Activated naive CD4-positive, alpha-beta T cell treated with anti-CD3 and anti-CD28 coated beads, Interleukin-2, amount 10 ng/mL, durations not matched to agents 7 days and 5 days (primary cell): ENCODE measurements around the gene ALPL.

Experiments
- CTCF ChIA-PET: fragments of 350-600 bp; sonication (Branson Sonifier 250); formaldehyde crosslinking; loops from one replicate; lab custom pipeline; 2021; ENCODE audit warnings: antibody characterized with exemption; lab: Charles Lee
- DNase-seq: peaks from one replicate; pipeline ENCODE4 v3.0.0-alpha.2; 2020
- H3K27ac Mint-ChIP-seq: one replicate; pipeline ENCODE4 v1.8.0; 2021; ENCODE audit warnings: mild to moderate bottlenecking, moderate library complexity, mixed read lengths
- H3K27me3 Mint-ChIP-seq: one replicate; pipeline ENCODE4 v1.8.0; 2021; ENCODE audit warnings: mild to moderate bottlenecking, mixed read lengths
- H3K36me3 Mint-ChIP-seq: one replicate; pipeline ENCODE4 v1.8.0; 2021; ENCODE audit warnings: mixed read lengths
- H3K4me1 Mint-ChIP-seq: one replicate; pipeline ENCODE4 v1.8.0; 2021; ENCODE audit warnings: mixed read lengths
- H3K4me3 Mint-ChIP-seq: one replicate; pipeline ENCODE4 v1.8.0; 2021; ENCODE audit warnings: mild to moderate bottlenecking, moderate library complexity, mixed read lengths
- H3K9me3 Mint-ChIP-seq: one replicate; pipeline ENCODE4 v1.8.0; 2021; ENCODE audit warnings: mixed read lengths

ALPL gene

DNA sequence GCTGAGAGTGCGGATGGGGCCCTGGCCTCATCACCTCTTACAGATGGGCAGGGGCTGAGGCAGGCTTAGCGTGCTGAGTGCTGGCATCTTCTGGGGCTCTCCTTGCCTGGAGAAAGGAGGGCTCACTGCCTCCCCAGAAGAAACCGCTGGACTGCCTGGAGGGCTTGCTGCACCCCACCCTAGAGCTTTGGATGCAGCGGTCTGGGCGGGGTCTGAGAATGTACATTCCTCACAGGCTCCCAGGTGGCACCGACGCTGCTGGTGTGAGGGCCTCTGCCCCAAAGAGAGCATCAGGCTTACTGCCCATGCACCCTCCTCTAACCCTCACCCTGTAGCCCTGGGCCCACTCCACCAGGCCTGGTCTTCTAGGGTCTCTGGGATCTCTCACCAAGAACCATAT is 108.8 kb downstream of the ALPL start:
- no peak for DNase-seq
- H3K4me1 Mint-ChIP-seq: peaks cover 10% of the 10 kb centered on the region
- H3K9me3 Mint-ChIP-seq: no peaks in the 10 kb centered on the region
- no peaks in the 10 kb centered on the region for H3K36me3 Mint-ChIP-seq
- H3K27ac Mint-ChIP-seq: no peak overlapping the region
- CTCF ChIA-PET: no interaction called here
- H3K4me3 Mint-ChIP-seq: no peak overlapping the region
- peaks cover 48% of the 10 kb centered on the region for H3K27me3 Mint-ChIP-seq

DNA sequence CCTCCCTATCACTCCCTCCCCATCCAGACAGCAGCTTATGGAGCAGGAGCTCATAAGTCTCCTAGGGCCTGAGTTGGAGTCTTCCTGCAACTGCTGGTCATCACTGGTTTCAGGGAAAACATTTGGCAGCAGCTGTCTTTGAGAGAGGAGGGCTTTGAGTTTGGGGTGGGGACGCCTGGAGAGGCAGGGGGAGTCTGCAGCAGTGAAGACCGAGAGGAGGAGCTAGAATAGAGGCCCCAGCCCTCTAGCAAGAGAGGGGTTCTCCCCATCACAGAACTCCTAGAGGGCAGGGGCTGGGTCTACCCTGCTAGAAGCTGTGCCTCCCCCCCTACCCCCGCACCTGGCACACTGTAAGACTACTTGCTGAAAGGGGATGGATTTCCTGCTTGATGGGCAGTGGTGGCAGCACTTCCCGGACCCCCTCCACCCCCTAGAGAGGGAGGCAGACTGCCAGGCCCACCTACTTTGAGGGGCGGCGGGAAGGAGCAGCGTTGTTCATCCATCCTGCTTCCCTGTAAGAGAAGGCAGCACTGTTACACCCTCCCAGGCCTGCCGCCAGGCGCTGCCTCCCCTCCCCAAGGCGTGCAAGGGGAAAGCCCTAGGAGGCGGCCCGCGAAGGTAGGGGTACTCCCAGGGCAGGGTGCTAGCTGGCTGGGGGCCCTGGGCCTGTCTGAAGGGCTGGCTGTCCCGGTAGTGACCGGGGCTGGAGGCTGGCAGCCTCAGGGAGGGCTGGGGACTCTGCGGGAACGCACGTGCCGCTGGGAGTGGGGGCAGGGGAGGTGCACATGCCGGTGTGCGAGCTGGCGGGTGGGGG is 109.5 kb downstream of the ALPL start:
- Mint-ChIP-seq H3K36me3 (no peaks in the 10 kb centered on the region), H3K27me3 (peaks cover 49% of the 10 kb centered on the region), H3K9me3 (no peaks in the 10 kb centered on the region), H3K27ac (no peak overlapping the region), H3K4me3 (no peak overlapping the region), H3K4me1 (peaks cover 10% of the 10 kb centered on the region)
- DNase-seq: no peak
- CTCF ChIA-PET: no interaction called here

DNA sequence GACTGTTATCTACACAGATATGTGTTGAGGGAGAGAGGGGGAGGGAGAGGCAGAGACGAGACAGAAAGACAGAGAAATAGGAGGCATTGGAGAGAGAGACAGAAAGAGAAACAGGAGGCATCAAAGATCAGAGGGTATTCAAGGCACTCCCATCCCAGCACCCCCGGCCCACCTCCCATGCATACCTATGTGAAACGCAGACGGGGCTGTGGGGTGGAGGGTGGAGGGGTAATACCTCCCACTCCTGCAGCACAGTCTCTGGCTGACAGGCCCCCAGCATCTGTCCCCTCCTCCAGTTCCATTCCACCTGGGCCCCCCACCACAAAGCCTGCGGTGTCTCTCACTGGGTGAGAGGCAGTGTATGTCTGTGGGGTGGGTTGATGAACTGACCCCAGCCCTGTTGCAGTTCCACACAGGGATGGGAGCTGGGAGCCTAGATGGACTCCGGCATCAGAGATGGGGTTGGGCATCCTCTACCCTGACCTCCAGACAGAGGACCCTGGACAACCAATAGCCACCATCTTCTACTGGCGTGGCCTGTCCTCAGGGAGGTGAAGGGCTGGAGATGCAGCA is 110.2 kb downstream of the ALPL start:
- peaks cover 51% of the 10 kb centered on the region for H3K27me3 Mint-ChIP-seq
- no peak for DNase-seq
- no peak overlapping the region for H3K4me3 Mint-ChIP-seq
- no peak overlapping the region for H3K27ac Mint-ChIP-seq
- no peaks in the 10 kb centered on the region for H3K36me3 Mint-ChIP-seq
- no peaks in the 10 kb centered on the region for H3K9me3 Mint-ChIP-seq
- CTCF ChIA-PET: no interaction called here
- H3K4me1 Mint-ChIP-seq: peaks cover 10% of the 10 kb centered on the region

DNA sequence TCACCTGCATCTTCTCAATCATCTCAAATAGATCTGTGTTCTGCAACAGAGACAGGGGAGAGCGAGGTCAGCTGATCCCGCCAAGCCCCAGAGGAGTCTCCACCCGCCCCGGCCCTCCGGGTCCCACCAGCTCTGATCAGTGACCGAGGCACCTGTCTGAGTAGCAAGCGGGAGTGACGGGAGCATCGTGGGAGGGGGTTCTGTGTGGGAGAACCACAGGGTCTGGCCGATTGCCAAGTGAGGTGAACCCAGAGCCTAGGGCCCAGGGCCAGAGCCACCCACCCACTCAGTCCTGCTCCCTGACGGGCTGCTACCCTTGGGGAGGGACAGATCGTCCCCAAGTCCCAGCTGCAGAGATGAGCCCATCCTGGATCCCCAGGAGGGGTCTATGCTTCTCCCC is 110.8 kb downstream of the ALPL start:
- Mint-ChIP-seq H3K4me1 (peaks cover 10% of the 10 kb centered on the region), H3K4me3 (no peak overlapping the region), H3K27me3 (peaks cover 56% of the 10 kb centered on the region), H3K27ac (no peak overlapping the region), H3K36me3 (no peaks in the 10 kb centered on the region), H3K9me3 (no peaks in the 10 kb centered on the region)
- CTCF ChIA-PET: no interaction called here
- no peak for DNase-seq

DNA sequence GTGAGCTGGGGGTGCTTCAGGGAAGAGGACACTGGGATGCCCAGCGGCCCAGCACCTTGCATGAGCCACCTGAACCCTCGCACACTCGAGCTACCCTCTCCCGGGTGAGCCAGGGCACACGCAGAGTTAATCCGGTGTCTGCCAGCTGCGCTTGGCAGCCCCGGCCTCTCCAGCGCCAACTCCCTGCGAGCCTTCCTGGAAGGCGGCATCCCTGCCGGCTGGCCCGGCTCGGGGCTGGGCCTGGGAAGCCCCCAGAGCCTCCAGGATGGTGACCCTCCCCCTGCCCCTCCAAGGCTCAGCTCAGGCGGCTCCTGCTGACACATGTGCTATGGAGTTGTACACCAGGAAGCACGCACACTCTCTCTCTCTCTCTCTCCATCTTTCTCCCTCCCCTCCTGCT is 111.3 kb downstream of the ALPL start:
- no peaks in the 10 kb centered on the region for H3K9me3 Mint-ChIP-seq
- no peak overlapping the region for H3K27ac Mint-ChIP-seq
- H3K4me1 Mint-ChIP-seq: peaks cover 10% of the 10 kb centered on the region
- no peaks in the 10 kb centered on the region for H3K36me3 Mint-ChIP-seq
- DNase-seq: no peak
- CTCF ChIA-PET: no interaction called here
- H3K27me3 Mint-ChIP-seq: peaks cover 57% of the 10 kb centered on the region
- no peak overlapping the region for H3K4me3 Mint-ChIP-seq

DNA sequence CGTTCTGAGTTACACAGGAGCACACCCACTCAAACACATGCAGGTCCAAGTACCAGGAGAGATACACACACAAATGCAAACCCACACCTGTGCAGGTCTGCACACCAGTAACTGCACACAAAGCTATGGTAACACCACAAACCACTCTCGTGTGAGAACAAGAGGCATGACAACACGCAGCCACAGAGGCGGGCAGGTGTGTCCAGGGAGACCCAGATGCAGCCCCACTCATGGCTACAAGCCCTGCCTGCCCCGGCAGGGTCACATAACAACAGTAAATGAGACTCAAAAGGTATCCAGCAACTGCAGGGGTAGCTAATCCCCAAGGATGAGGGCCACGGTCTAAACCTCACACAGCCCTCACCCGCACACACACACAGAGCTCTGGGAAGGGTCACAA is 111.8 kb downstream of the ALPL start:
- CTCF ChIA-PET: no interaction called here
- H3K4me3 Mint-ChIP-seq: no peak overlapping the region

DNA sequence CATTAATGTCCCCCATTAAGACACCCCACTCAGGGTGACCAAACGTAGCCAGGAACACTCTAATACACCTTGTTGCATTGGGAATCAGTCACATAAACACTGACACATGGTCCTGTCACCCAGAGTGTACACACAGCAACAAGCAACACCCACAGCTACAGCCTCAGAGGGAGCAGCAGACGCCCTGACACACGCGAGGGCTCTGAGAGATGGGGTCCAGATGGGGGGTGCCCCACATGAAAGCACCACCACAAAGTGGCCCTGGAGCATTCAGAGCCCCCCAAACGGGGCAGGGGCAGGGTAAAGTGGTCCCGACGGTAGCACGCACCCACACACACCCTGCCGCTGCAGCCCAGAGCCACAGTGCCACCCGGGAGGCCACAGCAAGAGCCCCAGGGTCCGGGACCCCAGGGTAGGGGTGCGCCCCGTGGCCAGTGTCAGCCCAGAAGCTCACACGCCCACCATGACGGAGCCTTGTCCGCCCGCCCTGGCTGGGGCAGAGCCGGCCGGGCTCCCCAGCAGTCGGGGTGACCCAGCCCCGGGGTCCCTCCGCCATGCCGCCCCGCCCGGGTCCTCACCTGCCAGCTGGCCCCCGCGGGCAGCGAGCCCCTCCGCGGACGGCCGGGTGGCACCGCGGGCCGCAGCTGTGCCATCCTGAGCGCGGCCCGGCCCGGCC is 112.7 kb downstream of the ALPL start:
- no peak overlapping the region for H3K27ac Mint-ChIP-seq
- H3K9me3 Mint-ChIP-seq: no peaks in the 10 kb centered on the region
- peaks cover 61% of the 10 kb centered on the region for H3K27me3 Mint-ChIP-seq
- peak overlapping the region; percentile 42 for H3K4me3 Mint-ChIP-seq
- peaks cover 10% of the 10 kb centered on the region for H3K4me1 Mint-ChIP-seq
- CTCF ChIA-PET: no interaction called here
- DNase-seq: no peak
- no peaks in the 10 kb centered on the region for H3K36me3 Mint-ChIP-seq

More for the DNA sequence above, 111.8 kb downstream of the ALPL start:
- DNase-seq: no peak
- Mint-ChIP-seq H3K36me3 (no peaks in the 10 kb centered on the region), H3K27ac (no peak overlapping the region), H3K27me3 (peaks cover 58% of the 10 kb centered on the region), H3K9me3 (no peaks in the 10 kb centered on the region), H3K4me1 (peaks cover 10% of the 10 kb centered on the region)

DNA sequence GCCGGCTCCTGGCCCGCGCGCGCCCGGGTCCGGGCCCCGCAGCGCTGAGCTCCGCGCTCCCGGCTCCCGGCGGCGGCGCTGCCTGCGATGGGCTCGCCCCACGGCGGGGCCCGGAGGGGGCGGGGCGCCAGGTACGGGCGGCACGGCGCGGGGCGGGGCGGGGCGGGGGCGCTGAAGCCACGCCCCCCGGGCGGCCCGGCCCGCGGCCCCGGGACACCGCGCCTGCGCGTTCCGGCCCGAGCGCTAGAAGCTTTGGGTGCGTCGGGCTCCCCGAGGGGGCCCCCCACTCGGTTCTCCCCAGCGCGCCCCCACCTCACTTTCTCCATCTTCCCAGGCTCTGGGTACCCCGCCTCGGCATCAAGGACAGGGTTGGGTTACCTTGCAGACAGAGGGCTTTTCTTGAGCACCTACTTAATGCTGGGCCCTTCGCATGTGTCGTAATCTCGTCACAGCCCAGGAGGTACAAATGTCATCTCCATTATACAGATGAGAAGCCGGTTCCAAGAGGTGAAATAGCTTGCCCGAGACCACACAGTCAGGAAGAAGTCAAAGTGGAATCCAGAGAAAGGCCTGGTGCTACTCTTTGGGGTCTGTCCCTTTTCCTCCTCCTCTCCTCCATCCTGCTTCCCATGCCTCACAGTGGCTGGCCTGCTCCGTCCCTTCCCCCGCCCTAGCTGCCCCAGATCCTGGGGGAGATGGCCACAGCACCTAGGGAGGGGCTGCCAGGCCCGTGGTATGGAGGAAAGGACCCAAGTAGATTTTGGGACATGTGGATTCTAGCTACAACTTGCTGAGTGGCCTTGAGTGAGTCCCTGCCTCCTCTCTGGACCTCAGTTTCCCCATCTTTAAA is 113.5 kb downstream of the ALPL start:
- no peaks in the 10 kb centered on the region for H3K36me3 Mint-ChIP-seq
- peak overlapping the region; percentile 45 for H3K4me3 Mint-ChIP-seq
- CTCF ChIA-PET: no interaction called here
- H3K27ac Mint-ChIP-seq: no peak overlapping the region
- no peaks in the 10 kb centered on the region for H3K9me3 Mint-ChIP-seq
- H3K27me3 Mint-ChIP-seq: peaks cover 55% of the 10 kb centered on the region
- DNase-seq: peak; percentile 56
- H3K4me1 Mint-ChIP-seq: peaks cover 10% of the 10 kb centered on the region

DNA sequence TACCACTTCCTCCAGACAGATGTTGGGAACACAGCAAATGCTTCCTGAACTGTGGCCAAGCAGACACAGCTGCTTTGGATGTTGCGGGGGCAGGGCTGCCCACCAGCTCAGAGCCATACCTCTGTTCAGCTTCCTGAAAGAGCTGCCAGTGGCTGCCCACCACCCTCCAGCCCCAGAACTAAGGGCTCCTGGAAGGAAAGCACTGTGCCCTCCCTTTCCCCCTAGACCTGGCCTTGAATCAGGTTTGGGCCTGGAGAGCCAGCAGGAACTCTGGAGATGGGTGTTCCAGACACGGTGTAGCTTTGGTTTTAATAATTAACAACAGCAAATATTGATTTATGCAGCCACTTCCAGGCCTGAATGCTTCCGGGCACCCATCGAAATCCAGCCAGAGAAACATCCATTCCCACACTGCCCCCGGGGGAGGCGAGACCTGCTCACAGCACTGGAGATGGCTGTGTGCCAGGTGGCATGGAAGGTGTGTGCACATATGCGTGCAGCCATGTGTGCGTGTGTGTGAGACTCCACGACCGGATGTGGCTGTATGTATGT is 114.3 kb downstream of the ALPL start:
- no peaks in the 10 kb centered on the region for H3K9me3 Mint-ChIP-seq
- DNase-seq: no peak
- H3K4me1 Mint-ChIP-seq: peaks cover 10% of the 10 kb centered on the region
- no peaks in the 10 kb centered on the region for H3K36me3 Mint-ChIP-seq
- CTCF ChIA-PET: no interaction called here
- H3K4me3 Mint-ChIP-seq: no peak overlapping the region
- H3K27me3 Mint-ChIP-seq: peaks cover 51% of the 10 kb centered on the region
- H3K27ac Mint-ChIP-seq: no peak overlapping the region

DNA sequence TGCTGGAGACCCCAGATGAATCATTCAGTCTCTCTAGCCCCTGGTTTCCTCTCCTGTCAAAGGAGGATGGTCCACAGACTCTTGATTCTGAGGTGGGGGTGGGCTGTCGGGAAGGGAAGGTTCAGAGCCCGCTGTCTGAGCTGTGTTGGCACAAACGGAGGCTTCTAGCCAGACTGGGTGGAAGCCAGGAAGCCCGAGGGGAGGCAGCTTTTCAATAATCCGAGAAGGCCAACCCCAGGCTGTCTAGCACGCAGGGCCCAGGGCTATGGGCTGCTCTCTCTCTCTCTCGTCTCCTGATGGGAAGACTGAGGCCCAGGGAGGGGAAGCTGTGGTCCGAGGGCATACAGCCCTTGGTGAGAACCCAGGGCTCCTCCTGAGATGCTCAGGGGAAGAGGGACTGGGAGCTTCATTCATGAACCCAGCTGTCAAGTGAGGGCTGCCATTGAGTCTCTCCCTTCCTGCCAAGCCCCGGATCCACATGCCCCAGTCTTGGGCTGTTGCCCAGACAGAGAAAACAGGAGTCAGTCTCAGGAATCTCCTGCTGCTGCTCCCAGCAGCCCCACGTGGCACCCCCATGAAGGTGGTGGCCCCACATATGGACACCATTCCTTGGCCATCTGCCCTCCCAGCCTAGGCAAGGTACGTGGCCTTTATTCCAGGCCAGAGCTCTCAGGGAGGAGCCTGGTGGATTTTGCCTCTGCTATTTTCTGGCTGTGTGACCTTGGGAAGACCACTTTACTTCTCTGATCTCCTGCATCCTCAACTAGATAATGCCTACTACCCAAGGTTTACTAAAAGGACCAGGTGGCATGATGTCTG is 115.6 kb downstream of the ALPL start:
- H3K4me1 Mint-ChIP-seq: peaks cover 10% of the 10 kb centered on the region

DNA sequence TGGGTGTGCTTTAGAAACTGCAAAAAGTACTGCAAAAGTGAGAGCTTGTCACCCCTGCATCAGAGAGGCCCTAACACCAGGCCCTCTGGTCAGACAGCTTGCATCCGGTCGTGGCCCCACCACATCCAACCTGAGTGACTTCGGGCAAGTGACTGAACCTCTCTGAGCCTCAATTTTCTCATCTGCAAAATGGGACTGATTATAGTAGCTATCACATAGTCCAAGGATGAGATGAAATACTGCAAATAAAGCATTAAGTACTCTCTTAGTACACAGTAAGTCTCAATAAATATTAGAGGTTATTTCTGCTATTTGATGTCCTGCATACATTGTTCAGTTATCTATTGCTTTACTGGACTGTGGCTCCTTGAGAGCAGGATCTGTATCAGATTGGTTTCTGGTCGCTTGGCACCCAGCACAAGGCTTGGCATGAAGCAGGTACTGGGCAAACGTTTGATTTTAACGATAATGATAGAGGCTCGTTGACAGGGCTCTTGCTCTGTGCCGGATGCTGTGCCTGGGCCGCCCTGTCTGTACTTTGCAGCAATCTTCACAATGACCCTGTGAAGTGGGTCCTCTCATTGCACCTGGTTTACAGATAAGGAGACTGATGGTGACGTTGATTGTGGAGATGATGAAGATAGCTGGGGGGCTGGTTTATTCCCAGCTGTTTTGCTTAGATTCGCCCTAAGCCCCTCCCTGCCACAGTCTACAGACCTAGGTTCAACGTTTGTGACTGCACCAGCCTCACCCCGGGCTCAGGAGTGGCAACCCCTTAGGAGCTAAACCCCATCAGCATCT is 116.4 kb downstream of the ALPL start:
- Mint-ChIP-seq H3K27me3 (peaks cover 48% of the 10 kb centered on the region), H3K27ac (no peak overlapping the region), H3K4me3 (no peak overlapping the region), H3K36me3 (no peaks in the 10 kb centered on the region), H3K4me1 (peaks cover 10% of the 10 kb centered on the region), H3K9me3 (no peaks in the 10 kb centered on the region)
- CTCF ChIA-PET: no interaction called here
- no peak for DNase-seq

More for the DNA sequence above, 115.6 kb downstream of the ALPL start:
- no peak for DNase-seq
- CTCF ChIA-PET: no interaction called here
- Mint-ChIP-seq H3K9me3 (no peaks in the 10 kb centered on the region), H3K27me3 (peaks cover 48% of the 10 kb centered on the region), H3K4me3 (no peak overlapping the region), H3K27ac (no peak overlapping the region), H3K36me3 (no peaks in the 10 kb centered on the region)

DNA sequence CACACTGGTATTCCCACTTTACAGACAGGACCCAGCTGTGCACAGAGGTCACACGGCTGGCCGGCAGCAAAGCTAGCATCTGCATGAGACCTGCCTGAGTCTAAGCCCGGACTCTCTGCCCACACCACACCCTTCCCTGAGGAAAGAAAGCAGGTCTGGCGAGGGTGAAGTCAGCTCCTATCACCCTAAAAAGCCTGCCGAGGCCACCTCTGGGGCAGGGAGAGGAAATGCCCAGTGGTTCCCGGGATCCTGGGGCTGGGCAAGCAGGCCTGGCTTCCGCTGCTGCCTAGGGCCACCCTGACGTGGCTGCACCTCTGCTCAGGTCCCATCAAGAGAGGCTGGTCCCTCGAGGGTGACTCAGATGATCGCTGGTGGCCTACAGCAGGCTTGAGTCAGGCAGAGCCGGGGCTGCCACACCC is 117.7 kb downstream of the ALPL start:
- Mint-ChIP-seq H3K9me3 (no peaks in the 10 kb centered on the region), H3K27ac (no peak overlapping the region), H3K4me3 (no peak overlapping the region), H3K27me3 (peaks cover 54% of the 10 kb centered on the region), H3K4me1 (peaks cover 5% of the 10 kb centered on the region), H3K36me3 (no peaks in the 10 kb centered on the region)
- CTCF ChIA-PET: no interaction called here
- DNase-seq: no peak
